ENCODE measurements around the gene TTLL9. TPM values are rescaled to one million over a fixed set of nuclear protein-coding genes. Genes with fewer than 3 reads are reported as not detected.
A peak's percentile ranks its signal among the peaks of the same experiment; 100 is the strongest.

TTLL9 gene, protein sequence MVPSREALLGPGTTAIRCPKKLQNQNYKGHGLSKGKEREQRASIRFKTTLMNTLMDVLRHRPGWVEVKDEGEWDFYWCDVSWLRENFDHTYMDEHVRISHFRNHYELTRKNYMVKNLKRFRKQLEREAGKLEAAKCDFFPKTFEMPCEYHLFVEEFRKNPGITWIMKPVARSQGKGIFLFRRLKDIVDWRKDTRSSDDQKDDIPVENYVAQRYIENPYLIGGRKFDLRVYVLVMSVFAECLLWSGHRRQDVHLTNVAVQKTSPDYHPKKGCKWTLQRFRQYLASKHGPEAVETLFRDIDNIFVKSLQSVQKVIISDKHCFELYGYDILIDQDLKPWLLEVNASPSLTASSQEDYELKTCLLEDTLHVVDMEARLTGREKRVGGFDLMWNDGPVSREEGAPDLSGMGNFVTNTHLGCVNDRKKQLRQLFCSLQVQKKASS
- not detected for total RNA-seq

DNA sequence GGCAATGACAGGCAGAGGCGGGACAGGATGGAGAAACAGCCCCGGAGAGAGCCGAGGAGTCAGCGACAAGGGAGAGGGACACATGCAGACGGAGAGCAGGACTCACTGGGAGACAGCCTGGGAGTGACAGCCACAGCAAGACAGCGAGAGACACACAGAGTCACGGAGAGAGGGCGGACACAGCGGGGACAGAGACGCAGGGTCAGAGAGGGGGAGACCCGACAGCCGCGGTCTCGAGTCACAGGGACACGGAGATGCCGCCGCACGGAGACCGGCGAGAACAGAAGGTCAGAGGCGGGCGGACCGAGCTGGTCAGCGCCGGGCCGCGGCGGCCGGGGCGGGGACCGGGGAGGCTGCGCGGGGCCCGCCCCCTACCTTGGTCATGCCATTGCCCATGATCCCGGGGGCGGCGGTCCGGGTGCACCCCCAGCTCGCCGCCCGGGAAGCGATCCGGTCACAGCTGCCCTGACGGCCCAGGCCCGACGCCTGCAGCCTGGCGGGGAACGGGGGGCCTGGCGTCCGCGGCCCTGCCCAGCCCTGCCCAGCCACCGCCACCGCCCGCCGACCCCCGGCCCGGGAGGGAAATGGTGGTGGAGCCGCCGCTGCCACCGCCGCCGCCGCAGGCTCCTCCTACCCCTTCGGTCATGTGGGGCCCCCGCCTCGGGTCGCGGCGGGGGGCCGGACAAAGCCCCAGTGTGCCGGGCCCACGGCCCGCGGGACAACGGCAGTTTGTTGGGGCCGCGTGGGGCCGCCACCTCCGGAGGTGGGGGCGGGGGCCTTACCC is at the start of gene TTLL9, which contains the start of gene DUSP15:
Gene TTLL9 (plus strand): TSS at position 693 of the 784 bp plus-strand sequence. CDS start 493 bp downstream, outside the sequence.
Gene DUSP15 (minus strand): TSS at position 586 of the 784 bp plus-strand sequence. CDS start 190 bp downstream, at position 396.
- Mint-ChIP-seq H3K4me1 (ENCODE audit: low read depth) (peaks cover 8% of the 10 kb centered on the region), H3K9me3 (no peaks in the 10 kb centered on the region), H3K27me3 (peaks cover 31% of the 10 kb centered on the region), H3K4me3 (peak within 1 kb of the TSS; percentile 69), H3K36me3 (ENCODE audit: low read depth) (no peaks in the 10 kb centered on the region), H3K27ac (no peak within 1 kb of the TSS)
- ChIA-PET CTCF (interaction anchor here (1.2 to 2.3 kb wide), 2 partner anchors 17 to 81 kb away, joined by 5 to 12 read pairs; partner anchors contain the start of gene PDRG1), POLR2A (interaction anchor here (0.6 to 1.1 kb wide), 2 partner anchors 9 to 149 kb away, joined by 3 to 4 read pairs; no protein-coding TSS in a partner anchor)
- TF ChIP-seq, protein P1, sequence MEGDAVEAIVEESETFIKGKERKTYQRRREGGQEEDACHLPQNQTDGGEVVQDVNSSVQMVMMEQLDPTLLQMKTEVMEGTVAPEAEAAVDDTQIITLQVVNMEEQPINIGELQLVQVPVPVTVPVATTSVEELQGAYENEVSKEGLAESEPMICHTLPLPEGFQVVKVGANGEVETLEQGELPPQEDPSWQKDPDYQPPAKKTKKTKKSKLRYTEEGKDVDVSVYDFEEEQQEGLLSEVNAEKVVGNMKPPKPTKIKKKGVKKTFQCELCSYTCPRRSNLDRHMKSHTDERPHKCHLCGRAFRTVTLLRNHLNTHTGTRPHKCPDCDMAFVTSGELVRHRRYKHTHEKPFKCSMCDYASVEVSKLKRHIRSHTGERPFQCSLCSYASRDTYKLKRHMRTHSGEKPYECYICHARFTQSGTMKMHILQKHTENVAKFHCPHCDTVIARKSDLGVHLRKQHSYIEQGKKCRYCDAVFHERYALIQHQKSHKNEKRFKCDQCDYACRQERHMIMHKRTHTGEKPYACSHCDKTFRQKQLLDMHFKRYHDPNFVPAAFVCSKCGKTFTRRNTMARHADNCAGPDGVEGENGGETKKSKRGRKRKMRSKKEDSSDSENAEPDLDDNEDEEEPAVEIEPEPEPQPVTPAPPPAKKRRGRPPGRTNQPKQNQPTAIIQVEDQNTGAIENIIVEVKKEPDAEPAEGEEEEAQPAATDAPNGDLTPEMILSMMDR (IDR thresholded peaks at IDR 0.05), result no peak
- intact Hi-C loops (cut with micrococcal nuclease), result no loop called here
- no peak for DNase-seq
- ATAC-seq, result peak; percentile 57

DNA sequence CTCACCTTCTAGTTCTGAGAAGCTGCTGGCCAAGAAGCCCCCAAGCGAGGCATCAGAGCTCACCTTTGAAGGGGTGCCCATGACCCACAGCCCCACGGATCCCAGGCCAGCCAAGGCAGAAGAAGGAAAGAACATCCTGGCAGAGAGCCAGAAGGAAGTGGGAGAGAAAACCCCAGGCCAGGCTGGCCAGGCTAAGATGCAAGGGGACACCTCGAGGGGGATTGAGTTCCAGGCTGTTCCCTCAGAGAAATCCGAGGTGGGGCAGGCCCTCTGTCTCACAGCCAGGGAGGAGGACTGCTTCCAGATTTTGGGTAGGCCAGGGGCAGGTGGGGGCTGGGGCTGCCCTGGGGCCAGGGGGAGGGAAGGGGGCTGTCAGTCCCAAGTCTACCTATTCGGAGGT is 49.0 kb upstream of the TTLL9 start:
- Mint-ChIP-seq H3K4me1 (ENCODE audit: low read depth) (peaks cover 2% of the 10 kb centered on the region), H3K27ac (no peak overlapping the region), H3K4me3 (no peak overlapping the region), H3K36me3 (ENCODE audit: low read depth) (no peaks in the 10 kb centered on the region), H3K9me3 (no peaks in the 10 kb centered on the region), H3K27me3 (peaks cover 2% of the 10 kb centered on the region)
- ChIA-PET POLR2A (no interaction called here), CTCF (interaction anchor here (1.3 to 3.7 kb wide), 7 partner anchors 12 to 270 kb away, joined by 3 to 51 read pairs (median 32); partner anchors contain the start of gene FOXS1)
- ATAC-seq (no peak), DNase-seq (no peak)
- intact Hi-C loops (cut with micrococcal nuclease), result no loop called here
- TF ChIP-seq, protein P1 (IDR thresholded peaks at IDR 0.05), result no peak

DNA sequence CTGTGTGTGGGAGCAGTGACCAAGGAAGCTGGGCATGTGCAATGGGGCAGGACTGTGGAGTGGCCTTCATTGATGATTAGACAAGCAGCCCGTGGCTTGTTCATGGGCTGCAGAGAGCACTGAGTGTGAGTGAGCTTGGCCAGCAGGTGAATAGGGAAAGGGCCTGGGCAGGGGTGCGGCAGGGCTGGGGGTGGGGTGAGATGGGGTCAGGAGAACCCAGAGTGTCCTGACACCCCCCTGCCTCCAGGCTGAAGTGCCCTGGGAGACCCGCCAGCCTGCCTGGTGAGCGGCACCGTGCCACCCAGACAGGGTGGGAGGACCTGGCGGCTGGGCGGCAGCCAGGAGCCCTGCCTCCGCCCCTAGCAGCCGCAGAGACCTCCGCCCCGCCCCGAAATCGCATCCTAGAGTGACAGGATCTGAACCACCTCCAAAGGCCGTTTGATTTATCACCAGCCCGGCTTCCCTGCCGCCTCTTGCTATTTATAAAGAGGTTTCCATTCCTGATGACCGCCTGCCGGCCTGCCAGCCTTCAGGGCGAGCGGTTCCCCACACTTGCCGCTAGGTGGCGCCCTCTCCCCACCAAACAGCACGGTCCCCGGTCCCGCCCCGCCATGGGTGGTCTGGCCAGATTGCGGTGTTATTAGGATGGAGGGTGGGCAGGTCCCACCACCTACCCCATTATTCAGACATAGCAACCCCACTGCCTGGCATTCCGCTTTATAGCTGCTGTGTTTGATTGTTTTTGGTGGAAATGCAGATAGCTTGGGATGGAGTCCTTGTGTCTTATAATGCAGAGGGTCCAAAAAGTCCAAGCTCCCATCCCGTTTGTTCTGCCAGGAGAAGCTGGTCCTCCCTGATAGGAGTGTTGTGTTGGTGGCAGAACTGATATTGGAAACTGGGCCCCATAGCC is 47.8 kb upstream of the TTLL9 start:
- TF ChIP-seq, protein P1 (IDR thresholded peaks at IDR 0.05), result peak; percentile 99
- ATAC-seq, result peak; percentile 92
- peaks cover 2% of the 10 kb centered on the region for H3K4me1 Mint-ChIP-seq (ENCODE audit: low read depth)
- intact Hi-C loops (cut with micrococcal nuclease), result no loop called here
- H3K27ac Mint-ChIP-seq, result no peak overlapping the region
- H3K27me3 Mint-ChIP-seq, result peaks cover 2% of the 10 kb centered on the region
- ChIA-PET POLR2A (interaction anchor here (0.8 to 1.7 kb wide), 2 partner anchors 12 to 209 kb away, joined by 3 to 6 read pairs; no protein-coding TSS in a partner anchor), CTCF (interaction anchor here (0.6 to 3.7 kb wide), 45 partner anchors 8 to 386 kb away, joined by 3 to 51 read pairs (median 4); partner anchors contain the start of genes FOXS1, PDRG1 and XKR7)
- no peaks in the 10 kb centered on the region for H3K36me3 Mint-ChIP-seq (ENCODE audit: low read depth)
- no peak overlapping the region for H3K4me3 Mint-ChIP-seq
- peak; percentile 78 for DNase-seq
- no peaks in the 10 kb centered on the region for H3K9me3 Mint-ChIP-seq

DNA sequence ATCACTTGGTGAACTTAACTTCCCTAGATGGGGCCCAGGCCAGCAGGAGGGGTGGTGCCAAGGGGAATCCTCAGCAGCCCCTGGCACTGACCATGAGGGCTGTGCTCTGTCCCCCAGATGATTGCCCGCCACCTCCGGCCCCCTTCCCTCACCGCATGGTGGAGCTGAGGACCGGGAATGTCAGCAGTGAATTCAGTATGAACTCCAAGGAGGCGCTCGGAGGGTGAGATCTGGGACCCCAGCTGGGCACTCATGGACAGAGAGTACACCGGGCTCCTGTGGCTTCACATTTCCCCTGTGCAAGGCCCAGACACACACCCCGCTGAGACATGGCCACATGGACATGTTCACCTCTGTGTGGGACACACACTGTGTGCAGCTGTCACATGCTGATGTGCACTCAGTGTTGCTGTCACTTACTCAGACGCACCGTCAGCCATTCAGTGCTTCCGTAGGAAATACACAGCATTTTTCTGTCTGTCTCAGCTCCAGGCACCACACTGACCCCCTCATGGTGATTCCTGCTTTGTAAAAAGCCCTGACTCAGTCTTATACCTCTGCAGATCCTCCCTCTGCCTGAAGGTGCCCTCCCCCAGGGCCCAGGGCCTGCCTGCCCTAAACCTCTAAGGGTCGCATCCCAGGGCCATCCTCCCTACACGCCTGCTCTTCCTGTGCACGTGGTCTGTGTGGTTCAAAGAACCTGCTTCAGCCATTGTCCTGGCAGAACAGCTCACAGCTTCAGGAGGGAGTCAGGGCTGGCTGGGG is 46.9 kb upstream of the TTLL9 start:
- ATAC-seq, result no peak
- intact Hi-C loops (cut with micrococcal nuclease), result no loop called here
- no peaks in the 10 kb centered on the region for H3K9me3 Mint-ChIP-seq
- ChIA-PET CTCF (interaction anchor here (0.6 to 3.7 kb wide), 39 partner anchors 8 to 385 kb away, joined by 3 to 51 read pairs (median 4); partner anchors contain the start of genes FOXS1, PDRG1 and XKR7), POLR2A (interaction anchor here (1.7 kb wide), 1 partner anchor 208 kb away, joined by 6 read pairs; no protein-coding TSS in a partner anchor)
- H3K4me1 Mint-ChIP-seq (ENCODE audit: low read depth), result peaks cover 2% of the 10 kb centered on the region
- no peak overlapping the region for H3K27ac Mint-ChIP-seq
- DNase-seq, result no peak
- TF ChIP-seq, protein P1 (IDR thresholded peaks at IDR 0.05), result no peak
- peaks cover 2% of the 10 kb centered on the region for H3K27me3 Mint-ChIP-seq
- no peak overlapping the region for H3K4me3 Mint-ChIP-seq
- no peaks in the 10 kb centered on the region for H3K36me3 Mint-ChIP-seq (ENCODE audit: low read depth)
